Stimulated activated CD4-positive, alpha-beta T cell treated with anti-CD3 and anti-CD28 coated beads, Interleukin-15, amount 100 ng/mL, for 24 hours (primary cell): Measurements from ENCODE around the gene ARAP1.
"Not testable (repeated sequence)": the region's sequence is repeated elsewhere in the genome, so short reads cannot be mapped to it uniquely, and the experiment has no call there.

ENCODE experiments used
- DNase-seq: peaks from one replicate; pipeline ENCODE4 v3.0.0-alpha.2; 2020

The ARAP1 gene

GRCh38 chr11:72752088-72752914, at the start of gene ARAP1:
Gene ARAP1 (minus strand): TSS chr11:72752408. CDS start chr11:72727128, 25,280 bp downstream.
- peak; percentile 81 for DNase-seq

- no peak for DNase-seq
Measured at GRCh38 chr11:72799441-72799840, 47.2 kb upstream of the ARAP1 start.

- DNase-seq = no peak
Measured at GRCh38 chr11:72798361-72798760, 46.2 kb upstream of the ARAP1 start.

GRCh38 chr11:72793425-72794367, 41.5 kb upstream of the ARAP1 start, which contains the start of gene STARD10:
Gene STARD10 (minus strand): TSS chr11:72794047. CDS start chr11:72781181, 12,866 bp downstream.
- peak; percentile 95 for DNase-seq

DNA sequence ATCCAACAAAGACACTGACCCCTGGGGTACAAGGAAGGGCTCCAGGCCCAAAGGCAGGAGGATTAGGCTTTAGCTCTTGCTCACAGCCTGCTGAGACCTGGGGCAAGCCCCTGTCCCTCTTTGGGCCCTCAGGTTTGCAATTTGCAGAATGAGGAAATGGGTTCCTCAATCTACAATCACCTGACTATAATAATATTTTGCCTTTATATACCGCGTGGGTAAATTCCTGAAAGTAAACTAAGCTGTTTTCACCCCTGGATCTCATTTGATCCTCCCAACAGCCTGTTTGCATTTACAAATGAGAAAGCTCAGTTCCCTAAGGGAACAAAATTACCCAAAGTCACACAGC, 40.8 kb upstream of the ARAP1 start:
- DNase-seq = no peak

DNA sequence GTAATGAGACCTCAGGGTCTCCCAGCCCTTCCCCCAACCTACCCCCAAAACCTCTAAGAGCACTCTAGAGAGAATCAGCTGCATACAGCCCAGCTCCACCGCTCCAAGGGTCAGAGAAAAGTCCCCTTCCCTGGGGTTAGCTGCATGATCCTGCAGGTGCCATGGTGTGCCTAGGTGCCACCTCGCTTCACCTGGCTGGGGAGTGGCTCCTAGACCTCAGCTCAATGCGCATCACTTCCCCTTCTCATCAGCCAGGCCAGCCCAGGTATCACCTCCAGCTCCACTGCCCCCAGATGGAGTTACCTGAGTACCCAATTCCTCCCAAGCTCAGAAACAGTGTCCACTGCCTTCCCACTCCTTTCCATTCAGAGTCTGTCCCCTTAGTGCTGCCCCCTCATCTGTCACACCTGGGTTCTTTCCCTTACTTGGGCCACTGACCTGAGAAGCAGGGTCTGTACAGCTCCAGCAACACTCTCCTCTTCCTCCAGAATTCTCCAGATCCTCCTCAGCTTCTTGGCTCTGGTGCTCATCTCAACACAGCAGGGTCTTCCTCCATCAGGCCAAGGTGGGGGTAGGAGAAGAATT, 40.3 kb upstream of the ARAP1 start:
- DNase-seq = no peak

DNA sequence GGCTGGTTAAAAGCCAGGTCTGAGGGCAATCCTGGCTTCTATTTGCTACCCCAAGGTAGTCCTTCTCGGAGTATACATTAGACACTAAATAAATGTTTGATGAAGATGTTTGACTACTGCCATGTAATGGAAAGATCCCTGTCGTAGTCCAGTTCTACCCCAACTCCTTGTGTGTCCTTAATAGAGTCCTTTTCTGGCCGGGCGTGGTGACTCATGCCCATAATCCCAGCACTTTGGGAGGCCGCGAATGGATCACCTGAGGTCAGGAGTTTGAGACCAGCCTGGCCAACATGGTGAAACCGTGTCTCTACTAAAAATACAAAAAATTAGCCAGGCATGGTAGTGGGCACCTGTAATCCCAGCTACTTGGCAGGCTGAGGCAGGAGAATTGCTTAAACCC, 39.0 kb upstream of the ARAP1 start:
- not testable (repeated sequence) for DNase-seq

DNA sequence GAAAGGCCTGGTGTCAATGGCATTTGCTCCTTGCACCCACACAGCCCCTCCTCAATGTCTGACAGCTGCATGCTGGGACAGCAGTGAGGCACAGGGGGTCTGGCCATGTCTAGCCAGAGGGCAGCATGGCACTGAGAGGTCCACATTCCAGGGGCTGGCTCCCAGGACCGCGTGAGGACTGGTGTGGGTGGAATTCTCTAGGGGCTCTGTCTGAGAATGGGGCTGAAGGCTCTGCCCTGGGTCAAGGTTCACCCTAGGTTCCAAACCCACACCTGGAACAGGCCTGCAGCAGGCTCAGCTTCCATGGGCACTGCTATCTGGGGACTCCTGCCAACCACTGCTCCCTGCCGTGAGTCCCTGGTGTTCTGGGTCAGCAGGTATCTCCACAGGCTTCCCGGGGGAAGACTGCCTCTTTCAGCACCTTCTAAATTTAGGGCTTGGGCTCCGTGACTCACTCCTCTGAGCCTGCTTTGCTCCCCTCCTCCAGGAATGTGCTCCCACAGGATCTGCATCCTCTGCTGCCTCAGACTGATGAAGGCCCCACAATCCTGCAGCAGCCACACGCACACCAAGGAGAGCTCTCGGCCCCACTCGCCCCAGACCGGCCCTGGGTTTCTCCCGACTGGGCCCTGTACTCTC, 37.4 kb upstream of the ARAP1 start:
- DNase-seq = no peak

DNA sequence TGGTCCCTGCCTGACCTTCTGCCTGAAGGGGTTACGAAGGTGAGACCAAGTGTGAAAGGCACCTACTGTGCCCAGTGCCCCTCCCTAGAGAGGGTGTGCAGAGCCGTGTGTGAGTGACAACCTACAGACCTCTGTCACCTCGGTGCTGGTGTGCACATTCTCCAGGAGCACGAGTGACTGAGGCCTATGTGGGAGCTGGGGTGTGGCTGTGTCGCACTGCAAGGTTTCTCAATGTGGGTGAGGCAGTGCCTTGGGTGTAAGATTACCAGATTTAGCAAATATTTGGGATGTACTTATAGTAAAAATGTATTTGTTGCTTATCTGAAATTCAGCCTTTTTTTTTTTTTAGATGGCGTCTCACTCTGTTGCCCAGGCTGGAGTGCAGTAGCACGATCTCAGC, 36.0 kb upstream of the ARAP1 start:
- no peak for DNase-seq

GRCh38 chr11:72787216-72788104, 35.3 kb upstream of the ARAP1 start:
- peak; percentile 13 for DNase-seq

DNA sequence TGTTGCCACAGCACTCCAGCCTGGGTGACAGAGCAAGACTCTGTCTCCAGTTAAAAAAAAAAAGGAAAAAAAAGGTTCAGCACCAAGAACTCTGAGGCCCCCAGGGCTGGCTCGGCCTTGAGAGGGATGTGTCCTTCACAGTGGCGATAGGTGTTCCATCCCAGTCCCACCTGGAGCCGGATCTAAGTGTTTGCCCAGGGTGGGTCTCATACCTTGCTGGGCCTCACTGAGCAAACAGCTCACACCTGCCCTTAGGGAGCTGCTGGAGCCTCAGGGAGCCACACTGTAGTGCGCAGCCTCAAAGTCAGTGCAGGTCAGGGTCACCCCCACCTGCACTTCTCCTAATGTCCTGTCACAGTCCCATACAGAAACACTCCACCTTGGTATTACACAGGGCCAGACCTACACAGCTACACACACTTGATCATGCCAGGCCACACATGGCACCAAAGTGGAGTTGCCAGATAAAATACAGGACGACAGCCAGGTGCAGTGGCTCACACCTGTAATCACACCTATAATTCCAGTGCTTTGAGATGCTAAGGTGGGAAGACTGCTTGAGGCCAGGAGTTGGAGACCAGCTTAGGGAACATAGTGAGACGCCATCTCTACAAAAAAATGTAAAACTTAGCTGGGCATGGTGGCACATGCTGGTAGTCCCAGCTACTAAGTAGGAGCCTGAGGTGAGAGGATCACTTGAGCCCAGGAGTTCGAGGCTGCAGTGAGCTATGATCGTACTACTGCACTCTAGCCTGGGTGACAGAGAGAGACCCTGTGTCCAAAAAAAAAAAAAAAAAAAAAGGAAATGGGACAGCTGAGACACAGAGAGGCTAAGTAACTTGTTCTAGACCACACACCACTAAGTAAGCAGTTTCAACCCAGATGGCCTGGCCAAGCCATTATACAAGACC, 34.4 kb upstream of the ARAP1 start:
- DNase-seq = no peak

DNA sequence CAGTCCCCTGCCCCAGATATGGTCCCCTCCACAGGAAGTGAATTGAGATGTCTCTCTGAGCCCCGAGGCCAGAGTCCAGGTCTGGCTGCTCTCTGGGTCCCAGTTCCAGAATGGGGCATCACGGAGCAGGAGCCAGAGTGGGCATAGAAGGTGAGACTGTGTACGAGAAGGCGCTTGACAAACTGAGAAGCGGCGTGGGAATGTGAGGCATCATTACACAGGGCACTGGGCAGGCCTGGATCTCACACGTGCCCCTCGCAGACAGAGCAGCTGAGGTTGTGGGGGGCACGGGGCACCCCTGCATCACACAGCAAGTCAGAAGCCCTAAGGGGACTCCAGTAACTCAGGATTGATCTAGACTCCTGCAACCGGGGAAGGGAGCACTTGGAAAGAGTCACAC, 32.5 kb upstream of the ARAP1 start:
- DNase-seq = no peak

DNA sequence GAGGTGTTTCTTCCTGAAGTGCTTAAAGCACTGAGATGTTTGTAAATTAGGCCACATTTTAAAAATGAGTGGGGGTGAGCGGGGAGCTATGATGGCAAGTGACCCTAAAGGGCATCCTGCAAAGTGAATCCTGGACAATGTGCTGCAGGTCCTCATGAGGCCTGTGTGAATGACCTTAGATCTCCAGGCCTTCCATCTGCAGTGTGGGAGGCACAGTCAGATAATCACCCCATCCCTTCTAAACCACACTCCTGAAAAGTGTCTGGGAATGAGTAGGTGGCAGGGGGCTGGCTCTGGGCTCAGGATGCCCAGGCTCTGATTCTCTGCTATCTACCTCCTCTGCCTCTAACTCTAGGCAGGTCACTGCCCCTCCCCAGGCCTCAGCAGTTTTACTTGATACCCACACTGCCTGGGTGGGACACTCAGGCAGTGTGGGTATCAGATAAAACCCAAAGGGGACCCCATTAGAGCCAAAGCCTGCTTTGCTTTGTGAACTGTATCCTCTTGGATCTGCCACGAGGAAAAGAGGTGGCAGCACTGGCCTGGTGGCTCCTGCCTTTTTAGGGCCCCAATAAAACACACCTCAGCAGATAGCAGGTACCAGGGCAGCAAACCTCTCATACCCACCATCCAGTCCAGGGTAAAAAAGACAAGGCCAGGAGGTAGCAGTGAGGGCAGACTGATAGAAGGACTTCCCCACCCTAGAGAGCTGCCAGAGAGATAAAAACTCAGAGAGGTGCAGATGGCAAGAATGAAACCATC, 31.1 kb upstream of the ARAP1 start:
- no peak for DNase-seq

DNA sequence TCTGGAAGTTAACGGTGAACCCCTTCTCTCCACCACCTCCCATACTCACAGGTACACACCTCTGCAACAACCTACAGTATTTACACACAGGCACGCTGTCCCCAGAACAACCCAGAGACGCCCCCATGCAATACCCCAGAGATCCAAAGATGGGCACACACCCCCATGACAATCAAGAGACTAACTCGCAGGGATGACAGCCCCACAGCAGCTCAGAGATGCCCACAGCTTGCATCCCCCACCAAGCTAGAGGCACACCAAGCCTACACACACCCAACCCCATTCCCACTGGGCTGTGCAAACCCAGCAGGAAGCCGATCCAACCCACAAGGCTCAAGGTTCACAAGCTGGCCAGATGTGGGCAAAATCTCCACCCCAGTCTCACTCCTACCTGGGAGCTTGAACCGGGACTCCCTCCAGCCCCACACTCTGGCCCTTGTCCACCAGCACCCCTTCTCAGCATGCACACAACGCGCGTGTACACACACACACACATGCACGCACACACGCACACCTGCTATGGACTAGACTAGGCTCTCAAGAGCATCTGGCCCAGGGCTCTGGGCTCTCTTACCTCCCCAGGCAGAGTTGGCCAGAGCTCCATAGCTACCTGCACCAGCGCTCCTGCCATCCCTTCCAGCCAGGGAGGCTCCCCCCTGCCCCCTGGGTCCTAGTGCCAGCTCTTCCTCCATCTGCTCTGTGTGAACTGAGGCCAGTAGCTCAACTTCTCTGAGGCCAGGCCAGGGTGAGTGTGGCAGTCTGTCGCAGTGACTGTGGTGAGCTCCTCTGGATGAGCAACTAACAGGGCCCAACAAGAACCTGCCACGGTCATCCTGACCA, 30.1 kb upstream of the ARAP1 start:
- DNase-seq = no peak

GRCh38 chr11:72781313-72782080, 29.3 kb upstream of the ARAP1 start:
- peak; percentile 60 for DNase-seq

- no peak for DNase-seq
Measured at GRCh38 chr11:72781063-72781312, 28.8 kb upstream of the ARAP1 start.

DNA sequence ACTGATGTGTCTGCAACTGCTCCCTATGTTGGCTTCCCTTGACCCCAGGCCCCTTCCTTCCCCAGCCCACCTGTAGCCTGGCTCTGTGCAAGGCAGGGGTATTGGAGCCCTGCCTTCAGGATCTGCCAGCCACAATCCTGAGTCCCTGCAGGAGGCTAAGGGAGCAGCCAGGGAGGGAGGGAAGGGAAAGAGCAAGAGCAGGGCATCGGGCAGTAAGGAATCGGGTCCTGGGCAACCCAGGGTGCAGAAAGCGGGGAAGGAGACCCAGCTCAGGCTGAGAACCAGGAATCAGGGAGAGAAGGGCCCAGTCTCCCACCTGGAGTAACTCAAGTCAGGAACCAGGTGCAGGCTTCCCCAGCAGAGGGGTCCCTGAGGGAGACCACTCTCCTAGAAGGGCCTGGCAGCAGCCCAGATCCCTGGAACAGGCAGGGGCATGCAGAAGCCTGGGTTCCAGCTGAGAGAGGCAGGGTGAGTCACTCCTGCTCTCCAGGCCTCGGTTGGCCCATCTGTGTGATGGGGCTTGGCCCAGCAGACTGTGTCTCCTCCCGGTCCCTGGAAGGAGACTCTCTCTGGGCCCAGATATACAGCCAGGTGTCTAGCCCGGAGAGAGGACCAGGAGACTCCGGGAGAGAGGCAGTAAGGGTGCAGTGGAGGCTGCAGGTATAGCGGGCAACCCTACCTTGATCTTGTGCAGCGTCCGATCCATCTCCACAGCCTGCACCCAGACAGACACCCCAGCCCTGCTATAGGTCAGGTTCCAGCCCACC, 28.3 kb upstream of the ARAP1 start:
- DNase-seq = no peak
